ENCODE data around the gene FUT4. TPM values are rescaled to one million over a fixed set of nuclear protein-coding genes. Genes with fewer than 3 reads are reported as not detected.

The FUT4 gene
- total and polyA plus RNA-seq, 4 donors = 1.0 to 9.7 (median 7.2) TPM

- Histone ChIP-seq H3K9ac (ENCODE audit: insufficient read depth in 1 of 2, low read length in 2 of 2) (no peak overlapping the region), H3K27ac (ENCODE audit: low read depth in 1 of 2, low read length in 1 of 2) (no peak overlapping the region), H3K4me1 (ENCODE audit: control insufficient read depth in 5 of 5, insufficient read depth in 5 of 5, low read length in 5 of 5) (peaks cover 0 to 4% (median 0%) of the 10 kb centered on the region in 5 donors), H3K27me3 (ENCODE audit: control insufficient read depth in 3 of 3, insufficient read depth in 3 of 3, low read length in 2 of 3) (no peaks in the 10 kb centered on the region), H3K36me3 (ENCODE audit: control insufficient read depth in 4 of 4, insufficient read depth in 4 of 4, low read length in 4 of 4) (no peaks in the 10 kb centered on the region), H3K9me3 (ENCODE audit: control insufficient read depth in 4 of 4, insufficient read depth in 3 of 4, low read length in 3 of 4) (no peaks in the 10 kb centered on the region), H3K4me3 (no peak overlapping the region)
- ATAC-seq (ENCODE audit: insufficient read depth, low FRiP score) (no peak), DNase-seq (no peak)
- WGBS, 2 donors = 73 to 78% methylated on average over 8 of the region's 8 CpGs
- TF ChIP-seq CTCF (IDR thresholded peaks at IDR 0.05; ENCODE audit: control extremely low read depth, extremely low read depth) = no peak
Measured at GRCh38 chr11:94563848-94564467, 20.2 kb downstream of the FUT4 start.

GRCh38 chr11:94567181-94567670, 23.5 kb downstream of the FUT4 start, which contains the start of gene PIWIL4:
Gene PIWIL4 (plus strand): TSS chr11:94567368. CDS start chr11:94567519, 151 bp downstream.
- DNase-seq (no peak), ATAC-seq (ENCODE audit: insufficient read depth, low FRiP score) (no peak)
- Histone ChIP-seq H3K4me3 (no peak within 1 kb of the TSS), H3K9ac (ENCODE audit: insufficient read depth in 1 of 2, low read length in 2 of 2) (no peak within 1 kb of the TSS), H3K27me3 (ENCODE audit: control insufficient read depth in 3 of 3, insufficient read depth in 3 of 3, low read length in 2 of 3) (no peaks in the 10 kb centered on the region), H3K4me1 (ENCODE audit: control insufficient read depth in 5 of 5, insufficient read depth in 5 of 5, low read length in 5 of 5) (peaks cover 0 to 4% (median 0%) of the 10 kb centered on the region in 5 donors), H3K9me3 (ENCODE audit: control insufficient read depth in 4 of 4, insufficient read depth in 3 of 4, low read length in 3 of 4) (no peaks in the 10 kb centered on the region), H3K36me3 (ENCODE audit: control insufficient read depth in 4 of 4, insufficient read depth in 4 of 4, low read length in 4 of 4) (no peaks in the 10 kb centered on the region), H3K27ac (ENCODE audit: low read depth in 1 of 2, low read length in 1 of 2) (no peak within 1 kb of the TSS)
- 93 to 97% methylated on average over 25 of the region's 25 CpGs for WGBS, 2 donors
- TF ChIP-seq CTCF (IDR thresholded peaks at IDR 0.05; ENCODE audit: control extremely low read depth, extremely low read depth) = no peak

GRCh38 chr11:94568200-94568599, 24.5 kb downstream of the FUT4 start:
- no peak overlapping the region for H3K9ac ChIP-seq (ENCODE audit: insufficient read depth in 1 of 2, low read length in 2 of 2)
- H3K9me3 ChIP-seq (ENCODE audit: control insufficient read depth in 4 of 4, insufficient read depth in 3 of 4, low read length in 3 of 4) = no peaks in the 10 kb centered on the region
- WGBS, 2 donors = 96 to 97% methylated on average over 5 of the region's 5 CpGs
- no peaks in the 10 kb centered on the region for H3K27me3 ChIP-seq (ENCODE audit: control insufficient read depth in 3 of 3, insufficient read depth in 3 of 3, low read length in 2 of 3)
- ATAC-seq (ENCODE audit: insufficient read depth, low FRiP score) = no peak
- no peak for TF ChIP-seq CTCF (IDR thresholded peaks at IDR 0.05; ENCODE audit: control extremely low read depth, extremely low read depth)
- H3K36me3 ChIP-seq (ENCODE audit: control insufficient read depth in 4 of 4, insufficient read depth in 4 of 4, low read length in 4 of 4) = no peaks in the 10 kb centered on the region
- H3K27ac ChIP-seq (ENCODE audit: low read depth in 1 of 2, low read length in 1 of 2) = no peak overlapping the region
- no peak overlapping the region for H3K4me3 ChIP-seq
- H3K4me1 ChIP-seq (ENCODE audit: control insufficient read depth in 5 of 5, insufficient read depth in 5 of 5, low read length in 5 of 5) = peaks cover 0 to under 1% (median 0%) of the 10 kb centered on the region in 5 donors
- no peak for DNase-seq
